Heart right ventricle (tissue), 16 donors: ENCODE results near the gene NAT9. TPM values are rescaled to one million over a fixed set of nuclear protein-coding genes. Genes with fewer than 3 reads are reported as not detected.

Experiments used
- ATAC-seq, 8 donors: fragments of 200-7000 bp; cut with Tn5 transposase; one replicate each; pipeline ENCODE4 v1.9.1; 2020; ENCODE audit warnings: mild to moderate bottlenecking in 8 of 8, moderate library complexity in 8 of 8, moderate number of reproducible peaks in 1 of 8
- DNase-seq, 2 donors: peaks; one replicate each; pipeline ENCODE4 v3.0.0-alpha.2; 2020
- H3K27ac ChIP-seq, 10 donors: fragments of 200-600 bp; sonication (generic) in 2 of 10; one replicate each; pipeline versions ENCODE4 v1.5.0 to v1.8.0; 2020 to 2022; ENCODE audit warnings: mild to moderate bottlenecking in 3 of 10
- H3K27me3 ChIP-seq, 7 donors: fragments of 200-600 bp; one replicate each; pipeline ENCODE4 v1.8.0; 2021 to 2022; ENCODE audit warnings: mild to moderate bottlenecking in 2 of 7
- H3K36me3 ChIP-seq, 9 donors: fragments of 200-600 bp; sonication (generic) in 1 of 9; one replicate each; pipeline versions ENCODE4 v1.5.0 to v1.8.0; 2020 to 2022; ENCODE audit warnings: mild to moderate bottlenecking in 2 of 9
- H3K4me1 ChIP-seq, 9 donors: fragments of 200-600 bp; sonication (generic) in 1 of 9; one replicate each; pipeline versions ENCODE4 v1.5.0 to v1.8.0; 2020 to 2022; ENCODE audit warnings: mild to moderate bottlenecking in 4 of 9
- H3K4me3 ChIP-seq, 10 donors: fragments of 200-600 bp; sonication (generic) in 2 of 10; one replicate each; pipeline versions ENCODE4 v1.5.0 to v1.8.0; 2020 to 2022; ENCODE audit warnings: mild to moderate bottlenecking in 7 of 10, moderate library complexity in 2 of 10
- H3K9me3 ChIP-seq, 11 donors: fragments of 200-600 bp in 10 of 11; sonication (generic) in 2 of 11; one replicate each; pipeline versions ENCODE4 v1.5.0 to v1.8.0; 2013 to 2022; ENCODE audit warnings: mild to moderate bottlenecking in 2 of 11, control low read depth in 1 of 11, moderate library complexity in 1 of 11
- WGBS, 2 donors: extraction: QIAGEN DNeasy Blood & Tissue Kit; methylation state at CpG; one replicate each; pipeline ENCODE4 v1.1.7; 2013; ENCODE audit warnings: inconsistent platforms in 1 of 2; 5-methylcytosine and 5-hydroxymethylcytosine counted together
- intact Hi-C, 10 donors: fragments of 100-400 bp; cut with DNase I; formaldehyde crosslinking; loops; one replicate each; pipeline versions ENCODE4 v1.11.1 to v1.14.2; 2022
- polyA plus RNA-seq, 2 donors: library from polyadenylated mRNA; stranded (reverse); fragments of 200-250 nt; gene quantifications; one replicate each; pipeline ENCODE4 v1.2.3, GENCODE V29; 2013
- total RNA-seq, 10 donors: library from RNA; stranded (reverse); fragmentation: NEBNext Ultra II Directional in 3 of 10; extraction: Animal tissue kit (Norgen Biotek cat#: 25700) in 3 of 10; gene quantifications; one replicate each; pipeline versions ENCODE4 v1.2.1 to v1.2.4, GENCODE V29; 2021 to 2023
- TF ChIP-seq, protein P1 (sequence below), 9 donors: fragments of 200-600 bp; sonication (generic) in 2 of 9; IDR thresholded peaks; one replicate each; pipeline versions ENCODE4 v1.5.0 to v1.8.0; 2021 to 2022; ENCODE audit warnings: antibody characterized with exemption in 9 of 9, mild to moderate bottlenecking in 5 of 9, moderate library complexity in 1 of 9
- donor health status: Arrhythmogenic right ventricular cardiomyopathy.
- donor health status: ischemic (EF 13 %, LVEDD 7.1; RV severe dilation, severe dysfunction).
- donor health status: healthy with polysubstance abuse.
- donor health status: DM: no; HTN: yes; CAD: no.
- donor health status: DM: no; HTN: no; CAD: no.
- donor health status: ischemic (EF 25% LVEDD 6.9; RV normal size, moderate dysfunction).
- donor health status: ischemic (EF 25% LVEDD 5.7; RV mildly dilated, moderate dysfunction).
- donor health status: healthy.
- donor health status: DM: yes; HTN: yes; CAD: no.
- donor health status: Ischemic cardiomyopathy.
- donor health status: ischemic (EF 35%, LVEDD 5.7; RV mildly dilated, moderate dysfunction).
- donor health status: nonischemic (EF 11% LVEDD 7.7; RV severe dilation, severe dysfunction).
- donor health status: DM: yes; HTN: yes; CAD: no.
- donor health status: PGD.
- donor health status: ischemic (EF 29% LVEDD 5.4; RV normal size, mild dysfunction).
- donor health status: nonischemic (EF 23%, LVEDD 6.1; RV moderate dilation, normal function).

NAT9 gene
- total and polyA plus RNA-seq, 12 donors = 10.6 to 42.9 (median 17.1) TPM

DNA sequence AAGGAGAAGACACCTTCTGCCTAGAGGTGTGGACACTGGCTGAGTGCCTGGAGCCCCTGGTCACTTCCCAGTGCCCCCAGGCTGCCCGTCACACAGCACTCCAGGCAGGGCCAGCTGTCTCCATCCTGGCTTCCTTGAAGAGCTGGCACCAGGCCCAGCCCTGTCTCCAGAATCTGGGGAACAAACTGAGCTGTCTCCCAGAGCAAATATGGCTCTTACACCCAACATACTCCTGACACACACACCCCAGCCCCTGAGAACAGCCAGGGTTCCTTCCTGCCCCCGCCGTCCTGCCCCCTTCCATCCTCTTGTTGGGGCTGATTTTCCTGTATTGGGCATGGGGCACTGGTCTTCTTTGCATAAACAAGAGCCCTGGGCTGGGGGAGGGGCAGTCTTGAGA, 18.6 kb downstream of the NAT9 start:
- peak in 1 of 2 donors; percentile 63 for DNase-seq
- 61 to 62% methylated on average over 3 of the region's 3 CpGs for WGBS, 2 donors

DNA sequence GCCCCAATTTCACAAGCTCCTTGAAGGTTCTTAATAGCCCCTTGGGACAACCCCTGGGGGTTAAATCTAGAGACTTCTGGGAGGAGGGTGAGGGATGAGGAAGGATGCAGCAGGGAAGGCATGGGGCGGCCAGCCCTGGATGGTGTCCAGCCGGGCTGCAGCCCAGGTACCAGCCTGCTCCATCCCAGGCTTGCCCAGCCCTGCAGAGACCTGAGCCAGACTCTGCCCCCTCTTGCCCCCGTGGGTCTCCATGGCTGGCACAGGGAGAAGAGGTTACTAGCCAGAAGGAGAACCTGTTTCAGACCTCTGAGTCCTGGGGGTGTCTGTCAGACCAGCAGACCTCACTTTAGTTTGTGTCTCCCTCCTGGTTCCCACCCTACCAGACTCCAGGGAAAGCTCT, 19.3 kb downstream of the NAT9 start:
- no peaks in the 10 kb centered on the region for H3K27me3 ChIP-seq
- TF ChIP-seq, protein P1, sequence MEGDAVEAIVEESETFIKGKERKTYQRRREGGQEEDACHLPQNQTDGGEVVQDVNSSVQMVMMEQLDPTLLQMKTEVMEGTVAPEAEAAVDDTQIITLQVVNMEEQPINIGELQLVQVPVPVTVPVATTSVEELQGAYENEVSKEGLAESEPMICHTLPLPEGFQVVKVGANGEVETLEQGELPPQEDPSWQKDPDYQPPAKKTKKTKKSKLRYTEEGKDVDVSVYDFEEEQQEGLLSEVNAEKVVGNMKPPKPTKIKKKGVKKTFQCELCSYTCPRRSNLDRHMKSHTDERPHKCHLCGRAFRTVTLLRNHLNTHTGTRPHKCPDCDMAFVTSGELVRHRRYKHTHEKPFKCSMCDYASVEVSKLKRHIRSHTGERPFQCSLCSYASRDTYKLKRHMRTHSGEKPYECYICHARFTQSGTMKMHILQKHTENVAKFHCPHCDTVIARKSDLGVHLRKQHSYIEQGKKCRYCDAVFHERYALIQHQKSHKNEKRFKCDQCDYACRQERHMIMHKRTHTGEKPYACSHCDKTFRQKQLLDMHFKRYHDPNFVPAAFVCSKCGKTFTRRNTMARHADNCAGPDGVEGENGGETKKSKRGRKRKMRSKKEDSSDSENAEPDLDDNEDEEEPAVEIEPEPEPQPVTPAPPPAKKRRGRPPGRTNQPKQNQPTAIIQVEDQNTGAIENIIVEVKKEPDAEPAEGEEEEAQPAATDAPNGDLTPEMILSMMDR (IDR thresholded peaks at IDR 0.05) = no peak
- peak overlapping the region in 3 of 10 donors; percentile 31 to 70 (median 46) for H3K27ac ChIP-seq
- peaks cover 0 to 9% (median 0%) of the 10 kb centered on the region in 9 donors for H3K36me3 ChIP-seq
- ATAC-seq (no peak), DNase-seq (no peak)
- intact Hi-C loops = no loop called here
- no peak overlapping the region for H3K4me3 ChIP-seq
- H3K4me1 ChIP-seq = peaks cover 33 to 80% (median 55%) of the 10 kb centered on the region in 9 donors
- WGBS, 2 donors = 78 to 86% methylated on average over 3 of the region's 3 CpGs
- H3K9me3 ChIP-seq = no peaks in the 10 kb centered on the region

More for the DNA sequence above, 18.6 kb downstream of the NAT9 start:
- Histone ChIP-seq H3K4me3 (no peak overlapping the region), H3K4me1 (peaks cover 33 to 73% (median 53%) of the 10 kb centered on the region in 9 donors), H3K9me3 (no peaks in the 10 kb centered on the region), H3K27me3 (no peaks in the 10 kb centered on the region), H3K27ac (peak overlapping the region in 6 of 10 donors; percentile 27 to 75 (median 50)), H3K36me3 (peaks cover 0 to 9% (median 0%) of the 10 kb centered on the region in 9 donors)
- ATAC-seq = peak in 7 of 8 donors; percentile 7 to 49 (median 32)
- TF ChIP-seq, protein P1 (IDR thresholded peaks at IDR 0.05) = no peak
- intact Hi-C loops = no loop called here

DNA sequence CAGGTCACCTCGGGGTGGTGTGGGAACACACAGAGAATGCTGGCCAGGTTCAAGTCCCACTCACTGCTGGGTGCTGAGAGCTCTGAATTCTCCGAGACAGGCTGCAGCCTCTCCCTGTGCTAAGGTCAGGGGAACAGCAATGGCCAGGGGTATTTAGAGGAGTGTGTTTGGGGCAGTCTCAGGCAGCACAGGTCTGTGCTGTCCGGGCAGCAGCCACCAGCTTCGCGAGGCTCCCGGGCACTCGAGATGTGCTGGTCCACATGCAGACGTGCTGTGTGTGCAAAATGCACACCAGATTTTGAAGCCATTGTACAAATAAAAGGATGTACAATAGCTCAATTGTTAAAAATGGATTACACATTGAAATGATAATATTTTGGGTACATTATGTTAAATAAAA, 20.6 kb downstream of the NAT9 start:
- intact Hi-C loops = no loop called here
- no peak overlapping the region for H3K4me3 ChIP-seq
- peaks cover 24 to 82% (median 52%) of the 10 kb centered on the region in 9 donors for H3K4me1 ChIP-seq
- no peak overlapping the region for H3K27ac ChIP-seq
- H3K36me3 ChIP-seq = peaks cover 0 to 9% (median 0%) of the 10 kb centered on the region in 9 donors
- WGBS, 2 donors = 90 to 91% methylated on average over 8 of the region's 8 CpGs
- no peak for DNase-seq
- no peaks in the 10 kb centered on the region for H3K9me3 ChIP-seq
- TF ChIP-seq, protein P1 (IDR thresholded peaks at IDR 0.05) = no peak
- no peak for ATAC-seq
- no peaks in the 10 kb centered on the region for H3K27me3 ChIP-seq

DNA sequence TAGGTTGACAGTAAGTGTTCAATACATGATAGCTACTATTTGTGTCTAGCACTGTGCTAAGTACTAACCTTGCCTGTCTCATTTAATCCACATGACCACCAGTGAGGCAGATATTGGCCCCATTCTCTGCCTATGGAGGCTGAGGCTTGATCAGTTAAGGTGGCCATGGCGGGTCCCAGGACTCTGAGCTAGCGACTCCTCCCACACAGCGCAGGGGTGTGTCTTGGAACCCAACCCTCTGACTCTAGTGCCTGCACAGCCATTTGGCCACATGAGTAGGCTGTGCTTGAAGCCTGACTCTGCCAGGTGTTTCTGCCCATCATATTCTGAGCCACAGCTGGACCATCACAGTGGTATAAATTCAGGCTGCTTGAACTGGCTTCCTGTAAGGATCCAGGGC, 21.3 kb downstream of the NAT9 start:
- peaks cover 0 to 9% (median 0%) of the 10 kb centered on the region in 9 donors for H3K36me3 ChIP-seq
- H3K4me3 ChIP-seq = no peak overlapping the region
- TF ChIP-seq, protein P1 (IDR thresholded peaks at IDR 0.05) = no peak
- ATAC-seq (no peak), DNase-seq (no peak)
- H3K9me3 ChIP-seq = no peaks in the 10 kb centered on the region
- WGBS, 2 donors = 95 to 97% methylated on average over 3 of the region's 3 CpGs
- H3K27ac ChIP-seq = no peak overlapping the region
- no peaks in the 10 kb centered on the region for H3K27me3 ChIP-seq
- peaks cover 21 to 83% (median 52%) of the 10 kb centered on the region in 9 donors for H3K4me1 ChIP-seq
- intact Hi-C loops = no loop called here
